ENCODE results near the gene GALNT18. TPM values are rescaled to one million over a fixed set of nuclear protein-coding genes. Genes with fewer than 3 reads are reported as not detected.
"Not testable (repeated sequence)": the region's sequence is repeated elsewhere in the genome, so short reads cannot be mapped to it uniquely, and the experiment has no call there.

The GALNT18 gene
- total and polyA plus RNA-seq, 2 experiments from 2014 or later, result 4.3 to 10.8 TPM

- Mint-ChIP-seq H3K27ac (no peak overlapping the region), H3K27me3 (ENCODE audit: insufficient read depth, low read depth, poor library complexity) (peaks cover 6% of the 10 kb centered on the region), H3K36me3 (ENCODE audit: low read depth) (no peaks in the 10 kb centered on the region; the same call in 2 of the 3 replicates), H3K4me3 (no peak overlapping the region), H3K4me1 (peaks cover 2% of the 10 kb centered on the region; the same call in 1 of the 3 replicates), H3K9me3 (no peaks in the 10 kb centered on the region; the same call in 1 of the 3 replicates)
- no peaks in the 10 kb centered on the region for H3K36me3 ChIP-seq (ENCODE audit: insufficient read depth)
- H4K20me1 ChIP-seq (replicated peaks; ENCODE audit: insufficient read depth), result no peaks in the 10 kb centered on the region
- H3K9me2 ChIP-seq (ENCODE audit: insufficient read depth), result no peaks in the 10 kb centered on the region
- no peak overlapping the region for H3K27ac ChIP-seq (ENCODE audit: low read depth)
- H3K4me3 ChIP-seq, result no peak overlapping the region
- no peak overlapping the region for H2AFZ ChIP-seq
- no peaks in the 10 kb centered on the region for H3K4me1 ChIP-seq (ENCODE audit: insufficient read depth)
- H3K79me2 ChIP-seq (replicated peaks; ENCODE audit: insufficient read depth), result no peaks in the 10 kb centered on the region
- H3K4me2 ChIP-seq, result no peak overlapping the region
- no peaks in the 10 kb centered on the region for H3F3A ChIP-seq (replicated peaks; ENCODE audit: low read depth)
- no peak for TF ChIP-seq EZH2phosphoT487 (IDR thresholded peaks at IDR 0.05; ENCODE audit: unreplicated experiment)
- no peak for TF ChIP-seq ZNF462 (CRISPR knock-in tag; IDR thresholded peaks at IDR 0.05)
- no peak for TF ChIP-seq EZH2 (IDR thresholded peaks at IDR 0.05; ENCODE audit: low read depth, unreplicated experiment)
- no peaks in the 10 kb centered on the region for H3K27me3 ChIP-seq (ENCODE audit: insufficient read depth)
- no peak for DNase-seq (ENCODE audit: low spot score)
- ATAC-seq, result no peak
These were observed 172.5 kb downstream of the GALNT18 start for GRCh38 chr11:11449327-11449726.

GRCh38 chr11:11448626-11449025, 173.2 kb downstream of the GALNT18 start:
- no peak for ATAC-seq
- Mint-ChIP-seq H3K4me3 (no peak overlapping the region), H3K27ac (no peak overlapping the region), H3K27me3 (ENCODE audit: insufficient read depth, low read depth, poor library complexity) (peaks cover 6% of the 10 kb centered on the region), H3K36me3 (ENCODE audit: low read depth) (no peaks in the 10 kb centered on the region; the same call in 2 of the 3 replicates), H3K4me1 (peaks cover 2% of the 10 kb centered on the region; the same call in 1 of the 3 replicates), H3K9me3 (no peaks in the 10 kb centered on the region; the same call in 1 of the 3 replicates)
- Histone ChIP-seq H3K27ac (ENCODE audit: low read depth) (no peak overlapping the region), H3K27me3 (ENCODE audit: insufficient read depth) (no peaks in the 10 kb centered on the region), H4K20me1 (replicated peaks; ENCODE audit: insufficient read depth) (no peaks in the 10 kb centered on the region), H2AFZ (no peak overlapping the region), H3K4me2 (no peak overlapping the region), H3K9me2 (ENCODE audit: insufficient read depth) (no peaks in the 10 kb centered on the region), H3K79me2 (replicated peaks; ENCODE audit: insufficient read depth) (no peaks in the 10 kb centered on the region), H3K36me3 (ENCODE audit: insufficient read depth) (no peaks in the 10 kb centered on the region), H3K4me3 (no peak overlapping the region), H3F3A (replicated peaks; ENCODE audit: low read depth) (no peaks in the 10 kb centered on the region), H3K4me1 (ENCODE audit: insufficient read depth) (no peaks in the 10 kb centered on the region)
- no peak for DNase-seq (ENCODE audit: low spot score)
- TF ChIP-seq ZNF331 (CRISPR knock-in tag; IDR thresholded peaks at IDR 0.05; ENCODE audit: low read depth), result no peak
- no peak for TF ChIP-seq POLR2AphosphoS5 (IDR thresholded peaks at IDR 0.05; ENCODE audit: low read depth)
- no peak for TF ChIP-seq NANOG (IDR thresholded peaks at IDR 0.05; ENCODE audit: borderline replicate concordance)

- H3K4me1 Mint-ChIP-seq; ATAC-seq; H3K27ac ChIP-seq (ENCODE audit: low read depth); H3K27me3 Mint-ChIP-seq (ENCODE audit: insufficient read depth, low read depth, poor library complexity); H3K79me2 ChIP-seq (replicated peaks; ENCODE audit: insufficient read depth); H4K20me1 ChIP-seq (replicated peaks; ENCODE audit: insufficient read depth); H2AFZ ChIP-seq; H3K4me3 ChIP-seq; H3K27ac Mint-ChIP-seq; H3K4me3 Mint-ChIP-seq; H3K4me1 ChIP-seq (ENCODE audit: insufficient read depth); H3K4me2 ChIP-seq; H3K27me3 ChIP-seq (ENCODE audit: insufficient read depth); DNase-seq (ENCODE audit: low spot score); H3K9me2 ChIP-seq (ENCODE audit: insufficient read depth); H3K9me3 Mint-ChIP-seq; H3F3A ChIP-seq (replicated peaks; ENCODE audit: low read depth); H3K36me3 Mint-ChIP-seq (ENCODE audit: low read depth); H3K36me3 ChIP-seq (ENCODE audit: insufficient read depth): not testable (repeated sequence)
These were observed 174.2 kb downstream of the GALNT18 start for GRCh38 chr11:11447601-11448000.
